NCI-H748 (cell line): ENCODE data around the gene BAG5.
A peak's percentile ranks its signal among the peaks of the same experiment; 100 is the strongest.

ENCODE experiments used
- DNase-seq: peaks from one replicate; lab custom pipeline; 2025; ENCODE audit not compliant: unreplicated experiment; lab: John Stamatoyannopoulos, UW

BAG5 gene

GRCh38 chr14:103535891-103536565 lies 26.4 kb downstream of the BAG5 start:
- DNase-seq, result no peak

GRCh38 chr14:103535081-103535890 lies 27.2 kb downstream of the BAG5 start:
- DNase-seq, result no peak

GRCh38 chr14:103534576-103535061 lies 27.8 kb downstream of the BAG5 start:
- DNase-seq, result no peak

- DNase-seq, result no peak
These were observed 28.4 kb downstream of the BAG5 start for GRCh38 chr14:103533999-103534575.

GRCh38 chr14:103533137-103533998 lies 29.1 kb downstream of the BAG5 start:
- no peak for DNase-seq

- no peak for DNase-seq
These were observed 30.0 kb downstream of the BAG5 start for GRCh38 chr14:103532216-103533136.

GRCh38 chr14:103531421-103532215 lies 30.8 kb downstream of the BAG5 start:
- no peak for DNase-seq

- DNase-seq, result no peak
These were observed 31.6 kb downstream of the BAG5 start for GRCh38 chr14:103530831-103531230.

GRCh38 chr14:103530390-103530789 lies 32.1 kb downstream of the BAG5 start:
- DNase-seq, result no peak

- DNase-seq, result no peak
These were observed 32.8 kb downstream of the BAG5 start for GRCh38 chr14:103529383-103530365.

- peak; percentile 96 for DNase-seq
These were observed 33.7 kb downstream of the BAG5 start, which contains the start of gene TRMT61A for GRCh38 chr14:103528587-103529382. TRMT61A (plus strand) TSS chr14:103529196; CDS start chr14:103529979, 783 bp downstream.

GRCh38 chr14:103528146-103528586 lies 34.3 kb downstream of the BAG5 start:
- DNase-seq, result peak; percentile 38

GRCh38 chr14:103527408-103528145 lies 34.9 kb downstream of the BAG5 start:
- no peak for DNase-seq

- no peak for DNase-seq
These were observed 35.6 kb downstream of the BAG5 start for GRCh38 chr14:103526914-103527248.

- no peak for DNase-seq
These were observed 36.1 kb downstream of the BAG5 start for GRCh38 chr14:103526247-103526913.
